Measurements from ENCODE around the gene RASAL3. TPM values are rescaled to one million over a fixed set of nuclear protein-coding genes. Genes with fewer than 3 reads are reported as not detected.
A peak's percentile ranks its signal among the peaks of the same experiment; 100 is the strongest.

The RASAL3 gene
- total RNA-seq, 1 donor from 2014 or later: 4.4 TPM

DNA sequence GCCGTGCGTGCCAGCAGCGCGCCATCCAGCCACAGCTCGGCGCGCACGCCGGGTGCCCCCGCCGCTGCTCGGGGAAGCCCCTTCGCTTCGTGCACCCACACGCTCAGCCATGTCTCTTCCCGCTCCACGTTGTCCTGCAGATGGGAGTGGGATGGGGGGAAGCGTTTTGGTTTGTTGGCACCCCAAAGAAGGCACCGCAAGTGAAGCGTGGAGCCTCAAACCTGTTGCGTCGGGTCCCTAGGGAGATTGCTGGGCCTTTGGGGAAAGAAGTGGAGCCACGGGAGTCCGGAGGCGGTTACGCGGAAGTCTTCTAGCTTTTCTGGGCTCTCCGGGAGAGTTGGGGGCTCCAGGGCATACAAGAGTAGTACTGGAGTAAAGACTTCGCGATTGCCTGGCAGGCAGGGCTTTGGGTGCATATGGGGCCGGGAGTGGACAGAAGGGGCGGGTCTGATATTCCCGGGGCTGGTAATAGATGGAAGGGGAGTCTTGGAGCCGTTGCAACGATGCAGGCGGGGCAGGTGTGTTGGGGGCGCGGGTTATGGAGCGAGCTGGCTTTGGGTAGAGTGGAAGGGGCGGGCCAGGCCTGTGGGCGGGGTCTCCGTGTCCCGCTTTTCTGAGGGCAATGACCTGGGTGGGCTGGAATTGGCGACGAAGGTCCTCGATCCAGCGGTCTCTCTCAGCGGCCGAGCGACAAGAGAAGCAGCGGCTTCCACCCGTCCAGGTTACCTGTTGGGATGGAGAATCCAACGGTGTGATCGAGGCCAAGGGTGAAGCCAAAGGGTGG lies 6.5 kb downstream of the RASAL3 start:
- peaks cover 3 to 8% of the 10 kb centered on the region in 2 donors for H3K4me1 ChIP-seq
- no peak overlapping the region for H3K27ac ChIP-seq
- intact Hi-C loops (cut with DNase I): no loop called here
- H3K27me3 ChIP-seq: peaks cover 10% of the 10 kb centered on the region
- DNase-seq (ENCODE audit: low spot score in 2 of 2): no peak
- H3K4me3 ChIP-seq: peak overlapping the region; percentile 33 to 52
- no peaks in the 10 kb centered on the region for H3K9me3 ChIP-seq
- TF ChIP-seq, protein P1, sequence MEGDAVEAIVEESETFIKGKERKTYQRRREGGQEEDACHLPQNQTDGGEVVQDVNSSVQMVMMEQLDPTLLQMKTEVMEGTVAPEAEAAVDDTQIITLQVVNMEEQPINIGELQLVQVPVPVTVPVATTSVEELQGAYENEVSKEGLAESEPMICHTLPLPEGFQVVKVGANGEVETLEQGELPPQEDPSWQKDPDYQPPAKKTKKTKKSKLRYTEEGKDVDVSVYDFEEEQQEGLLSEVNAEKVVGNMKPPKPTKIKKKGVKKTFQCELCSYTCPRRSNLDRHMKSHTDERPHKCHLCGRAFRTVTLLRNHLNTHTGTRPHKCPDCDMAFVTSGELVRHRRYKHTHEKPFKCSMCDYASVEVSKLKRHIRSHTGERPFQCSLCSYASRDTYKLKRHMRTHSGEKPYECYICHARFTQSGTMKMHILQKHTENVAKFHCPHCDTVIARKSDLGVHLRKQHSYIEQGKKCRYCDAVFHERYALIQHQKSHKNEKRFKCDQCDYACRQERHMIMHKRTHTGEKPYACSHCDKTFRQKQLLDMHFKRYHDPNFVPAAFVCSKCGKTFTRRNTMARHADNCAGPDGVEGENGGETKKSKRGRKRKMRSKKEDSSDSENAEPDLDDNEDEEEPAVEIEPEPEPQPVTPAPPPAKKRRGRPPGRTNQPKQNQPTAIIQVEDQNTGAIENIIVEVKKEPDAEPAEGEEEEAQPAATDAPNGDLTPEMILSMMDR (IDR thresholded peaks at IDR 0.05): no peak
- H3K36me3 ChIP-seq: no peaks in the 10 kb centered on the region

DNA sequence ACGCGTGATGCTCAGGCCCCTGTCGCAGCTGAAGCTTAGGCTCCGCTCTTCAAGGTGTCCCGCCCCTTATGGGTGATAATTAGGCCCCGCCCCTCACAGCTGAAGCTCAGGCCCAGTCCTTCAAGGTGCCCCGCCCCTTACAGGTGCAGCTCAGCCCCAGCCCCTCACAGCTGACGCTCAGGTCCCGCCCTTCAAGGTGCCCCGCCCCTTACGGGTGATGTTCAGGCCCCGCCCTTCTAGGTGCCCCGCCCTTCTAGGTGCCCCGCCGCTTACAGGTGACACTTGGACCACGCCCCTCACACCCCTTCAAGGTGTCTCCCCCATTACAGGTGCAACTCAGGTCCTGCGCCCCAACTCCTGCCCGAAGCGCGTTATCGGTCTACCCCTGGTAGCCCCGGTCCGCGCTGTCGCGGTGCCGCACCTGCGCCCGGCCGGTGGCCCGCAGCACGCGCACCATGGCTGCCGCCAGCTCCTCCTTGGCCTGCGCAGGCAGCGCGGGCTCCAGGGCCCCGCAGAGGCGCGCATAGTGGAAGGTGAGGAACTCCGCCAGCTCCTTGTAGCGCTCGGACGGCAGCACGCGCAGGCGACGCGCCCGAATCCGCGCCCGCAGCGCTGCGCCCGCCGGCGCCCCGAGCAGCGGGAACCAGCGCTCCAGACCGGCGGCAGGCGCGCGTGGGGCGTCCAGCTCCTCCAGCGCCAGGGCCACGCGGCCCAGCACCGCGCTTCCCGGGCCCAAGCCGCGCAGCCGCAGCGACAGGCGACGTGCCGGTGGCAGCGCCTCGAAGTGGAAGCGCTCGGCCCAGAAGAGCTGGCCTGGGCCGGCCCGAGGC lies 7.3 kb downstream of the RASAL3 start:
- intact Hi-C loops (cut with DNase I): no loop called here
- Histone ChIP-seq H3K36me3 (no peaks in the 10 kb centered on the region), H3K4me1 (peaks cover 3 to 14% of the 10 kb centered on the region in 2 donors), H3K4me3 (peak overlapping the region; percentile 33 to 52), H3K27me3 (peaks cover 10% of the 10 kb centered on the region), H3K9me3 (no peaks in the 10 kb centered on the region), H3K27ac (no peak overlapping the region)
- DNase-seq (ENCODE audit: low spot score in 2 of 2): no peak
- TF ChIP-seq, protein P1 (IDR thresholded peaks at IDR 0.05): no peak

- intact Hi-C loops (cut with DNase I): no loop called here
Measured at GRCh38 chr19:15456441-15456840, 7.9 kb downstream of the RASAL3 start.

GRCh38 chr19:15455996-15456395 lies 8.3 kb downstream of the RASAL3 start:
- intact Hi-C loops (cut with DNase I): no loop called here
- Histone ChIP-seq H3K9me3 (no peaks in the 10 kb centered on the region), H3K4me1 (peaks cover 3 to 14% of the 10 kb centered on the region in 2 donors), H3K4me3 (no peak overlapping the region), H3K27me3 (peaks cover 10% of the 10 kb centered on the region), H3K27ac (no peak overlapping the region), H3K36me3 (no peaks in the 10 kb centered on the region)
- TF ChIP-seq, protein P1 (IDR thresholded peaks at IDR 0.05): no peak
- no peak for DNase-seq (ENCODE audit: low spot score in 2 of 2)

More at GRCh38 chr19:15456441-15456840, 7.9 kb downstream of the RASAL3 start:
- H3K9me3 ChIP-seq: no peaks in the 10 kb centered on the region
- peaks cover 3 to 14% of the 10 kb centered on the region in 2 donors for H3K4me1 ChIP-seq
- no peak overlapping the region for H3K27ac ChIP-seq
- no peak overlapping the region for H3K4me3 ChIP-seq
- DNase-seq (ENCODE audit: low spot score in 2 of 2): no peak
- TF ChIP-seq, protein P1 (IDR thresholded peaks at IDR 0.05): no peak
- H3K27me3 ChIP-seq: peaks cover 10% of the 10 kb centered on the region
- no peaks in the 10 kb centered on the region for H3K36me3 ChIP-seq

DNA sequence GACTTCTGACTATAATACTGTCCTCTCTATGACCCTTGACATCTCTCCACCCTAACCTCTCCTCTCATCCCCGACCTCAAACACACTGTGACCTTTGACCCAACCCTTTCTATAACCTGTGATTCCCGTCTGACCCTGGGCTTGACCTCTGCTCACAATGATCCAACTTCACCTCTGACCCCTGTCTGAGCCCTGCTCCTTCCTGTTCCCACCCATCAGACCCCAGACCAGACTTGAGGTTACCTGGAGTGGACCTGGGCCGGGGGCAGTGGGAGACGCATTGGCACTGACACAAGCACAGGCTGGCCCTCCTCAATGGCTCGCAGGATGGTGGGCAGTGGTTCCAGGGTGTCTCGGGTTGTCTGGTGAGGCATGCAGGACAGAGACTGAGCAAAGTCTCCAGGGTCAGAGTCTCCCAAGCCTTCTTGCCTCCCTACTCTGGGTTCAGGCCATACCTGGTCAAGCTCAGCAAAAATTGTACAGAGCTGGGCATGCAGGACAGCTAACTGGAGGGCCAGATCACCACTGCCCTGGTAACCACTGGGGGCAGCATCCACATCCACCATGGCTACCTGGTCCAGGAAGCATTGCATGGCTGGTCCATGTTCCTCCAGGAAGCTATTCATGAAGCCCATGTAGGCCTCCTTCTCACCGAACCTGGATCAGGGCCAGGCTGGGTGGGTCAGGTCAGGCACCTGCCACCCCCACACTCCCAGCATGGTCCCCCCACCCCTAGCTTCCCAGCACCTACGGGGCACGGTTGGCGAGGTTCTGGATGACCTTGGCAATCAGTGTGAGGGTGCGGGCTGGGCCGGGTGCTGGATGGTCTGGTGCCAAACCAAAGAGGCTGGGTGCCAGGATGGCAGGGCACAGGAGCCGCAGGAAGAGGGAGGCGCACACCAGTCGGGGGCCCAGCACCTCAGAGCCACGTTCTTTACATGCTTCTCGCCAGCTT lies 10.2 kb downstream of the RASAL3 start:
- no peak overlapping the region for H3K4me3 ChIP-seq
- intact Hi-C loops (cut with DNase I): loop anchor here (5.0 kb wide), 4 partner anchors 103 to 347 kb away; partner anchors contain the start of gene SYDE1
- H3K9me3 ChIP-seq: no peaks in the 10 kb centered on the region
- TF ChIP-seq, protein P1 (IDR thresholded peaks at IDR 0.05): no peak
- H3K27me3 ChIP-seq: peaks cover 10% of the 10 kb centered on the region
- no peak overlapping the region for H3K27ac ChIP-seq
- no peaks in the 10 kb centered on the region for H3K36me3 ChIP-seq
- peaks cover 5 to 15% of the 10 kb centered on the region in 2 donors for H3K4me1 ChIP-seq
- DNase-seq (ENCODE audit: low spot score in 2 of 2): no peak
